ENCODE results near the gene DHX15. TPM values are rescaled to one million over a fixed set of nuclear protein-coding genes. Genes with fewer than 3 reads are reported as not detected.

DHX15 gene
- total and polyA plus RNA-seq, 2 of the 8 experiments (the other 6 are each of a cell fraction or from before 2014, with no cell fraction given) = 126 to 286 TPM

DNA sequence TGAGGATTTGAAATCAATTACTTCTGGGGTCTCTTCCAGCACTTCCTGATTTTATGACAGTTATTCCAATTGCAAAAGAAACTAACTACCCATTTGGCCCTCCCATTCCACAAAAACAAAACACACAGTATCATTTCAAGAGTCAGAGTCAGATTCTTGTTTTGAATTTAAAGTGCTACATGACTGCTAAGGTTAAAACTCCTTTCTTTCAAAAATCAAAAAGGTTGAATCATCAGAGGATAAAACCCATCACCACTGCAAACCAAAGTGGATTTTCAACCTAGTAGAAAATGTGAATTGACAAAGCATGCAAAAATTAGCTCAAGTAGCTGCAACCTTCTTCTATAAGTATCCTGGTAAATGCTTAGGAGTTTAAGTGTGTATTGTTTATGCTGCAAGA, 67.4 kb downstream of the DHX15 start:
- Histone ChIP-seq H3K9me3 (ENCODE audit: insufficient read depth in 2 of 2, low read depth in 1 of 2, low read length in 1 of 2) (no peaks in the 10 kb centered on the region), H2BK120ac (replicated peaks; ENCODE audit: low read depth, low read length) (no peak overlapping the region), H3K4me3 (ENCODE audit: extremely low read depth in 1 of 4, insufficient read depth in 2 of 4, low read depth in 3 of 4, low read length in 4 of 4) (no peak overlapping the region), H2BK15ac (ENCODE audit: low read length) (no peak overlapping the region), H3K23me2 (ENCODE audit: low read depth, low read length) (no peaks in the 10 kb centered on the region), H3K79me1 (ENCODE audit: low read depth, low read length) (no peaks in the 10 kb centered on the region), H3K14ac (ENCODE audit: insufficient read length) (no peak overlapping the region), H4K91ac (replicated peaks; ENCODE audit: insufficient read length, low read length) (no peak overlapping the region), H3K79me2 (ENCODE audit: control insufficient read depth in 1 of 2, insufficient read depth in 2 of 2, low read length in 2 of 2) (peaks cover 0 to 27% of the 10 kb centered on the region in 2 experiments; a peak in 2 of 4 replicates), H4K5ac (ENCODE audit: insufficient read length, low read depth, low read length) (no peak overlapping the region), H2BK20ac (ENCODE audit: low read length) (no peak overlapping the region), H2AK5ac (ENCODE audit: low read depth, low read length) (no peak overlapping the region), H3K27me3 (replicated peaks in 1 of 4; ENCODE audit: control insufficient read depth in 3 of 4, extremely low read depth in 1 of 4, insufficient read depth in 3 of 4, low read length in 3 of 4) (no peaks in the 10 kb centered on the region), H3K18ac (ENCODE audit: extremely low read depth, low read length) (no peak overlapping the region), H2BK12ac (ENCODE audit: low read depth, low read length) (no peak overlapping the region), H2AFZ (ENCODE audit: low read length) (no peak overlapping the region), H3K4me2 (ENCODE audit: insufficient read depth in 1 of 2, low read depth in 2 of 2, low read length in 2 of 2) (no peak overlapping the region), H2BK5ac (ENCODE audit: low read depth, low read length) (no peak overlapping the region), H4K20me1 (replicated peaks in 1 of 2; ENCODE audit: control insufficient read depth in 1 of 2, insufficient read depth in 2 of 2, low read length in 2 of 2) (peaks cover 3 to 4% of the 10 kb centered on the region in 2 experiments), H3K9ac (replicated peaks in 1 of 4; ENCODE audit: extremely low read depth in 1 of 4, low read depth in 3 of 4, low read length in 3 of 4) (no peak overlapping the region), H3K56ac (replicated peaks; ENCODE audit: insufficient read length, low read depth, low read length) (no peak overlapping the region), H4K8ac (ENCODE audit: extremely low read depth, insufficient read depth, low read length) (no peak overlapping the region), H3K23ac (ENCODE audit: insufficient read length) (no peak overlapping the region), H3K36me3 (ENCODE audit: control insufficient read depth in 2 of 4, insufficient read depth in 4 of 4, low read length in 3 of 4) (peaks cover 2 to 27% (median 5%) of the 10 kb centered on the region in 4 experiments; a peak in 6 of 8 replicates), H3K27ac (ENCODE audit: low read depth, low read length) (no peak overlapping the region), H3K4ac (replicated peaks; ENCODE audit: insufficient read length, low read depth, low read length) (no peak overlapping the region), H3K4me1 (replicated peaks in 1 of 4; ENCODE audit: control insufficient read depth in 3 of 4, insufficient read depth in 4 of 4, low read length in 3 of 4) (peaks cover 0 to 8% (median 2%) of the 10 kb centered on the region in 4 experiments; a peak in 4 of 7 replicates)
- CTCF ChIA-PET (ENCODE audit: partially characterized antibody) = no interaction called here
- no peak for DNase-seq (ENCODE audit: low read depth in 1 of 2, low spot score in 2 of 2)
- POLR2A ChIA-PET (ENCODE audit: partially characterized antibody) = interaction anchor here (1.9 to 3.4 kb wide), 2 partner anchors 10 to 17 kb away, joined by 9 to 10 read pairs; no protein-coding TSS in a partner anchor
- FAIRE-seq = no peak
- TF ChIP-seq CTBP2 (IDR thresholded peaks at IDR 0.05; ENCODE audit: borderline replicate concordance, insufficient read depth, insufficient read length, low read length) = no peak
- TF ChIP-seq JUND (IDR thresholded peaks at IDR 0.05; ENCODE audit: low read length) = no peak
- TF ChIP-seq, protein P1, sequence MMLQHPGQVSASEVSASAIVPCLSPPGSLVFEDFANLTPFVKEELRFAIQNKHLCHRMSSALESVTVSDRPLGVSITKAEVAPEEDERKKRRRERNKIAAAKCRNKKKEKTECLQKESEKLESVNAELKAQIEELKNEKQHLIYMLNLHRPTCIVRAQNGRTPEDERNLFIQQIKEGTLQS (IDR thresholded peaks at IDR 0.05; ENCODE audit: insufficient read depth, low read depth, low read length) = no peak
